HUES64 (cell line): Measurements from ENCODE around the gene LCE4A.

Experiments
- H3K27ac ChIP-seq: 2 replicates; pipeline ENCODE4 v1.7.0; 2013; ENCODE audit warnings: low read depth, low read length, inconsistent platforms
- H3K27me3 ChIP-seq: 2 replicates; pipeline ENCODE4 v1.6.1; 2013; ENCODE audit warnings: mild to moderate bottlenecking, low read length; ENCODE audit not compliant: insufficient read depth
- H3K36me3 ChIP-seq: 2 replicates; pipeline ENCODE4 v1.6.1; 2013; ENCODE audit warnings: mild to moderate bottlenecking, low read length; ENCODE audit not compliant: insufficient read depth
- H3K4me1 ChIP-seq: 2 replicates; pipeline ENCODE4 v1.6.1; 2013; ENCODE audit warnings: mild to moderate bottlenecking, low read length, moderate library complexity; ENCODE audit not compliant: insufficient read depth
- H3K4me3 ChIP-seq: 2 replicates; pipeline ENCODE4 v1.5.1; 2013; ENCODE audit warnings: mild to moderate bottlenecking, low read length, moderate library complexity
- H3K9ac ChIP-seq: 2 replicates; pipeline ENCODE4 v1.6.1; 2013; ENCODE audit warnings: mild to moderate bottlenecking, low read depth, low read length
- H3K9me3 ChIP-seq: 2 replicates; pipeline ENCODE4 v1.6.1; 2013; ENCODE audit warnings: low read depth, low read length; ENCODE audit not compliant: insufficient read depth
- WGBS: fragments of 150-250, 120-280 bp; methylation state at CpG from one replicate; pipeline ENCODE4 v1.1.7; 2013; ENCODE audit warnings: missing lambda C conversion rate; 5-methylcytosine and 5-hydroxymethylcytosine counted together

LCE4A gene

DNA sequence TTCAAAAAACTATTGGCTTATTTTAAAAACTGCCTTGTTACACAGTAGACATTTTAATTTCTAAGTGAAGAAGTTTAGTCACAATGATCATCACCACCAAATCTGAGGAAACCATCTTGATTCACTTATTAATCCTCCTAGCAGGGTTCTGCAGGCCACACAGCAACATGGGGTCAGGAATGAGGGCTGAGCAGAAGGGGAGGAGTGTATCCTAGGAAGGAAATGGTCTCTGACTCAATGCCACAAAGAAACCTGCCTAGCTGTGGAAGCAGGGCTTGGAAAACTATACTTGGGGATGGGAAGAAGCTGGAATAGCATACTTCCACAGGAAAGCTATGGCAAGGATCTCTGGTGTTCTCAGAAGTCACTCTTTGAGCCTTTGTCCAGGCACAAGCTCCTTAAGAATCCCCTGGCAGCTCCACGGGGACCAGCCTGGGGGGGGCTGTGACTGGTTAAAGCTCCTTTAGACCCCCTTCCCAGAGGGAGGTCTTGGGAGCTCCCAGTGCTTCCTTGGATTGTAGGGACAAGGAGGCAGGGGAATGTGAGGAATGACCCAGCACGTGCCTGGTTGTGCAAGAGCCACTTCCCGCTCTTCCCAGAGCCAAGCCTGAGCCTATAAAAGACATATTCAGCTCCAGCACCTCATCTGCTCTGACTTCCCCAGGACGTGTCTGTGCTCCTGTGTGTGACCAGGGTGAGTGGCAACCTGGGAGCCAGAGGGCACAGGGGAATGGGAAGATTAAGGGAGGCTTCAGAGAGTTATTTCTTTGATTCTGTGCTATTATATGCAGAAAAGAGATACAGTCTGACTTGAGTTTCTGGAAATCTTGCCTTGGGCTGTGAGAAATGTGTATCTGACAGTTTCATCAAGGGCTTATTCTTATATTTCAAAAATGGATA is 10.0 kb upstream of the LCE4A start, which contains the start of gene LCE2A:
Gene LCE2A, plus strand, starts transcription at position 645 of the 900 bp plus-strand sequence. CDS start 557 bp downstream, outside the sequence.
- Histone ChIP-seq H3K27me3 (no peaks in the 10 kb centered on the region), H3K4me1 (no peaks in the 10 kb centered on the region), H3K4me3 (no peak within 1 kb of the TSS), H3K9ac (no peak within 1 kb of the TSS), H3K36me3 (no peaks in the 10 kb centered on the region), H3K9me3 (peaks cover 74% of the 10 kb centered on the region), H3K27ac (no peak within 1 kb of the TSS)
- 49% methylated on average over 4 of the region's 4 CpGs for WGBS

DNA sequence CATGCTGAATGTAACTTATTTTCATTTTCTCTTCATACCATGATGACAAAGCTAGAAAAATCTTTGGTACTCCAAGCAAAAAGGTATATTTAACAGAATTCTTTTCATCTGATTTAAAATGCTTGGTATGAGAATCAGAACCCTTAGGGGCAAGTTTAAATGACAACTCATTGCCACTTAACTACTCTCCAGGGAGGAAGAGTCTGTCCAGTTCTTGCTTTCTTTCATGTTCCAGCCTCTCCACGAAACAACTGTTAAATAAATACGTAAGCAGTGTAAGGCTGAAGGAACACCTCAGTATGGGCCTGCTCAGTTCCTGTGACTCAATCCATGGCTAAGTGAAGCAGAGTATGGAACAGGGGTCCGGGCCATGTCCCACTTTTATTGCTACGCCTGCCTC is 8.2 kb upstream of the LCE4A start:
- Histone ChIP-seq H3K4me1 (no peaks in the 10 kb centered on the region), H3K9ac (no peak overlapping the region), H3K4me3 (no peak overlapping the region), H3K27ac (no peak overlapping the region), H3K27me3 (no peaks in the 10 kb centered on the region), H3K9me3 (peaks cover 91% of the 10 kb centered on the region), H3K36me3 (no peaks in the 10 kb centered on the region)
- 77% methylated on average over 3 of the region's 4 CpGs for WGBS

DNA sequence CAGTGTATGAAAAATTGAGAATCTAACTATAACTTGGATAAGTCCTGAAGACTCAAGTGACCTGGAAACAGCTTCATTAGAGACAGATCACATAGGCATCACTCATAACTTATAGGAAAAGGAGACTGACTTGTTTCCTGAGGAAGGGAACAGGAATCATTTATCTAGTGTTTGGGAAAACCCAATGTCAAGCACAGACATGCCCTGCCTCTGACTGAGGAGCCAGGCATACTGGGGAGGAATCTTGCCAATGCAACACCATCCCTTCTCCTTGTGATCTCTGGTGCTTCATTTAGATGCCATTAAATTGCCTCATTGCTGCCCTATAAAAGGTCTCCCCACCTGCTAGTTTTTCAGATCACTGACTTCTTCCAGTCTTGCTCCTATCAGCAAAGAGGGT is 10.3 kb downstream of the LCE4A start:
- no peaks in the 10 kb centered on the region for H3K36me3 ChIP-seq
- no peak overlapping the region for H3K27ac ChIP-seq

DNA sequence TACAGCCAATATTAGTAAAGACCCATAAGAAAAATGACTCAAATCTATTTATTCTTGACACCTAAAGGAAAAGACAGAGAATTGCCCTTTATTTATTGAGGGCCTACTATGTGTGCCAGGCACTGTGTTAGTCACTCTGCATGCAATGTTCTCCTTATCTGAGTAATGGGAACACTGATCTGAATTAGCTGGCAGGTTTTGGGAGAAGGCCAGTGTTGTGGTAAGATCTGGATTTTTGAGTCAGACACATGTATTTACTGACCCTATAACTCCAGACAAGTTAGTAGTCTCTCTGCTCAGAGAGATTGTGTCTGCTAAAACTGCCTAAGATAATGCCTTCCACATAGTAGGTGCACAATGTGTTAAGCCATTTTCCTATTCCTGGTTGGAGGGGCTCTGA is 17.3 kb downstream of the LCE4A start:
- Histone ChIP-seq H3K27ac (no peak overlapping the region), H3K27me3 (no peaks in the 10 kb centered on the region), H3K9ac (no peak overlapping the region), H3K36me3 (no peaks in the 10 kb centered on the region), H3K4me1 (no peaks in the 10 kb centered on the region), H3K9me3 (peaks cover 92% of the 10 kb centered on the region), H3K4me3 (no peak overlapping the region)

More for the DNA sequence above, 10.3 kb downstream of the LCE4A start:
- Histone ChIP-seq H3K27me3 (no peaks in the 10 kb centered on the region), H3K4me1 (no peaks in the 10 kb centered on the region), H3K4me3 (no peak overlapping the region), H3K9me3 (peaks cover 100% of the 10 kb centered on the region), H3K9ac (no peak overlapping the region)

DNA sequence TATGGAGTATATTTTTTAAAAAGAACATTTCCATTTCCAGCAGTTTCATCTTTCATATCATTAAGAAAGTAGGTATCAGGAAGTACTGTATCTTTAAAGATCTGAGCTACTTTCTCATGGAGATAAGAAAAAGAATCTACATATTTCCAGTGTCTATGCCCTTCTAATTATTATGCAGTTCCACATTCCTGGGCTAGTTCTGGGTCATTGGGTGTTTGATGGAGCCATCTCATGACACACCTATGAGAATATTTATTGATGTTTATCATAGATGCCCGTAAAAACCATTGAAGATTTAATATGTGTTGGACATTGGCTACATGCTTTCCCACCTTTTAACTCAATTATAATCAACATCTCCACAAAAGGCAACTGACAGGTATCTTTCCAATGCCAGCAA is 21.0 kb downstream of the LCE4A start:
- WGBS, result no CpG with 5 or more reads among the region's 1 CpG
- no peak overlapping the region for H3K4me3 ChIP-seq
- no peaks in the 10 kb centered on the region for H3K27me3 ChIP-seq
- no peak overlapping the region for H3K27ac ChIP-seq
- no peak overlapping the region for H3K9ac ChIP-seq
- peaks cover 89% of the 10 kb centered on the region for H3K9me3 ChIP-seq
- H3K4me1 ChIP-seq, result no peaks in the 10 kb centered on the region
- H3K36me3 ChIP-seq, result no peaks in the 10 kb centered on the region

DNA sequence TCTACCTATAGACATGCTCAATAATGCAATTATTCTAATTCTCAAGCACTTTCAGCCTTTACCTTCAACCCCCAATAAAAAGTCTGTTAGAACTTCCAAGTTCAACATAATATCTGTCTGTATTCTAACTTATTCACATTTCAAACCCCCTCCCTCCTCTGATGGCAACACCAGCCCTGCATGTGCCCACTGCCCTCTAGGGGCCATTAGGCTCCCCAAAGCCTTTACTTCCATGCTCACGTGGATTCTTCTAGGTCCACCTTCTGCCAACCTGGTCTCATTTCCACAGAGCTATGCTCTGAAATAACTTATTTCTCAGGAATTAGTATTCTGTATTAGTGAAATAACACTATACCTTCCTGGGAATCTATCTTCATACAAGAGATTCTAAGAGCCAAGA is 27.7 kb downstream of the LCE4A start:
- Histone ChIP-seq H3K9me3 (peaks cover 92% of the 10 kb centered on the region), H3K36me3 (no peaks in the 10 kb centered on the region), H3K9ac (no peak overlapping the region), H3K4me3 (0 out of 2 replicates have a peak overlapping the region, but pooled peaks have one; percentile 4), H3K27me3 (no peaks in the 10 kb centered on the region), H3K4me1 (no peaks in the 10 kb centered on the region), H3K27ac (no peak overlapping the region)
- WGBS, result 32% methylated on average over 1 of the region's 1 CpG

DNA sequence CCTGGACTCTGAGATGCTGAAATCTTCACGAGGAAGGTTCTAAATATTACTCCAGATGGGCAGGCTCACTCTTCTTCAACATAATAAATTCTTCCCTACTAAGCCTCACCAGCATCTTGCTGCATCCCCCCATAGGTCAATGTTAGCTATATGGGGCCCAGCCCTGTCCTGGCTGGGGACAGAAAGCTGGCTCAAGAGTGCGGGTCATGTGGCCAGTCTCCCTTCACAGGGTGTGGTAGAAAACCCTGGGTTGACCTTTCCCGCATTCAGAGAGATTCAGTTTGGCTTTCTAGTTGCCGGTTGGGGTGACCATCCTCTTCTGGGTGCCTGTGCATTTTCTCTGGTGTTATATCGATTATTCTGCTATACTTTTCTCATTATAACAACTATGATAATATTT is 30.0 kb downstream of the LCE4A start:
- Histone ChIP-seq H3K9me3 (peaks cover 96% of the 10 kb centered on the region), H3K27ac (no peak overlapping the region), H3K9ac (no peak overlapping the region), H3K4me1 (no peaks in the 10 kb centered on the region), H3K4me3 (no peak overlapping the region), H3K27me3 (no peaks in the 10 kb centered on the region), H3K36me3 (no peaks in the 10 kb centered on the region)
- WGBS, result 63% methylated on average over 4 of the region's 5 CpGs

DNA sequence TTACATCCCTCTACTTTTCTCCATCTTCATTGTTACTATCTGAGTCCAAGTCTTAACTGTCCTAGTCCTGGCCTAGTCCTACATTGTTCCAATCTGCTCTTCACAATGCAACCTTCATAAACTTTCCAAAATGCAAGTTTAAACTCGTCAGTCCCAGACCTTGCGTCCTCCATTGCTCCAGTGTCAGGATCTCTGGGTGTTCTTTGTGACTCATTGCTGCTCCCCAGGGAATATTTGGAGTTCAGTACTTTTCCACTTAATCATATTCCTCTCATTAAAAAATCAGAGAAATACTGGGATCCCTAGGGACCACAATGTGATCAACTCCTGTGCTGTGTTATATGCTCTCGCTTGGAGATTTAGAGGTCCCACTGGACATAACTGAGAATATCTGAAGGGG is 31.9 kb downstream of the LCE4A start:
- Histone ChIP-seq H3K9me3 (peaks cover 98% of the 10 kb centered on the region), H3K4me3 (no peak overlapping the region), H3K27me3 (no peaks in the 10 kb centered on the region), H3K27ac (no peak overlapping the region), H3K36me3 (no peaks in the 10 kb centered on the region), H3K4me1 (no peaks in the 10 kb centered on the region), H3K9ac (no peak overlapping the region)
- 80% methylated on average over 3 of the region's 3 CpGs for WGBS

DNA sequence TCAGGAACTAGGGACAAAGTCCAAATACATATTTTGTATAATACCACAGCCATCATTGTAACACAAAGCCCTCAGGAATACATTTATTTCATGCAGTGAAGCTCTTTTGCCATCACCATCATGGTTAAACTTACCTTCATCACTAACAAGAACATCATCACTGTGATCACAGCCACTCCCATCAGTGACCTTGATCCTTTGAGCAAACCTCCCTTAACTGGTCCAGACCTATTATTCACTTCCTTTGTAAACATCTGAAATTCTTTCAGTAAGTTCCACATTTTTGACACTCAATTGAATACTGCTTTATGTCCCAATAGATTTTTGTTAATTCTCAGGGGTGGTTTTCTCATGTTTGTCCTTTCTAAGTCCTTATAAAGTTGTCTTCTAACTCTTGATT is 33.7 kb downstream of the LCE4A start:
- Histone ChIP-seq H3K27me3 (no peaks in the 10 kb centered on the region), H3K9me3 (peaks cover 98% of the 10 kb centered on the region), H3K27ac (no peak overlapping the region), H3K9ac (no peak overlapping the region), H3K4me1 (no peaks in the 10 kb centered on the region), H3K4me3 (no peak overlapping the region), H3K36me3 (no peaks in the 10 kb centered on the region)

DNA sequence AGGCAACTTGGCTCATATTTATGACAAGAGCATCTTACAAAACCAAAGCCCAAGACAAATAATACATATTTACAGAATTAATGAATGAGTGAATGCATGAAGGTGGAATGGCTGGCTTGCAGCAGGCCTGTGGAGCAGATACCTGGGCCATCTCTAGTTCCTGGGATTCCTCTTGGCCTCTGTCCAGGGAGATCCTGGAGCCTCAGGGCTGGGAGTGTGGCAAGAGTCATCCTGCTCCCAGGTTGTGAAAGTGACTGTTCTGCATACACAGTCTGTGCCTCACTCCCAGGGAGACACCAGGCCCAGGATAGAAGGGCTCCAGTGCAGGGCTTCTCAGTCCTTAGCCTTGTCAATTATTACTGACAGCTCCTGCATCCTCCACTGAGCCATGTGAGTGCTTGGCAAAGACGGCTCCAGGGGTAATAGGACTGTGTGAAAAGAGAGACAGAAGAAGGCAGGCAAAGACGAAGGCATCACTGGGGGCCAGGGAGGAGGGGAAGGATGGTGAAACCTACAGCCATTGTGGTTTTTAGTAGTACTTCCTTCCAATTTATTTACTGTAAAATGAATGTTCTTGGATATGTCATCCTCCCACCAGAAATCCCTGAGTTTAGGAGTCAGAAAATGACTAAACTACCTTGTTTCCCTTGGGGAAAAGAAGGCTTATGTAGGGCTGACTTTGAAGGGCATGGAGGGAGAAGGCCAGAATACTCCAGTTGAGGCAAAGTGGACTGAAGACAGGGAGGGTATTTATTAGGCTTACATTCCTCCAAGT is 35.6 kb downstream of the LCE4A start:
- no peak overlapping the region for H3K9ac ChIP-seq
- no peak overlapping the region for H3K27ac ChIP-seq
- H3K36me3 ChIP-seq, result no peaks in the 10 kb centered on the region
- no peaks in the 10 kb centered on the region for H3K4me1 ChIP-seq
- peaks cover 98% of the 10 kb centered on the region for H3K9me3 ChIP-seq
- 54% methylated on average over 2 of the region's 2 CpGs for WGBS
- H3K27me3 ChIP-seq, result no peaks in the 10 kb centered on the region
- no peak overlapping the region for H3K4me3 ChIP-seq

DNA sequence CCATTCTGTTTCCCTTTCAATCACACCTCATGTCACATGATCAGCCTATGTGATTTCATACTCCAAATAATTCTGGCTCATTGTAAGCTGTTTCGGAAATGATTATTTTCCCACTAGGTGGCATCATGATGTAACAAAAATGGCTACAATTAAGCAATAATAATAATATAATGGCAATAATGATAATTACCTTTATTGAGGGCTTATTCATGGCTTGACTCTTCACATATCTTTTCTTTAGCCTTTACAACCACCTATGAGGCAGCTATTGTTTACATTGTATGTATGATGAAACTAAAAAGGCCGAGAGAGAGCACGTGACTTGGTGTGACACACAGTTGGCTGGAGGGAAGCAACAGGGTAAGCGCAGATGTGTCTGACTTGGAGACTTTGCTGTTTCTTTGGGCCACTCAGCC is 37.3 kb downstream of the LCE4A start:
- Histone ChIP-seq H3K27ac (no peak overlapping the region), H3K36me3 (no peaks in the 10 kb centered on the region), H3K9ac (no peak overlapping the region), H3K4me1 (no peaks in the 10 kb centered on the region), H3K4me3 (no peak overlapping the region), H3K9me3 (peaks cover 93% of the 10 kb centered on the region), H3K27me3 (no peaks in the 10 kb centered on the region)
- 95% methylated on average over 4 of the region's 4 CpGs for WGBS
